NCI-H128 (cell line): ENCODE measurements around the gene HOXB4.

ENCODE experiments used
- DNase-seq: peaks from one replicate; lab custom pipeline; 2025; ENCODE audit not compliant: unreplicated experiment; lab: John Stamatoyannopoulos, UW

Gene HOXB4

GRCh38 chr17:48575066-48575582, 3.0 kb downstream of the HOXB4 start:
- DNase-seq, result no peak

GRCh38 chr17:48574505-48575065, 3.6 kb downstream of the HOXB4 start:
- no peak for DNase-seq

GRCh38 chr17:48571826-48572417, 6.2 kb downstream of the HOXB4 start:
- no peak for DNase-seq

DNA sequence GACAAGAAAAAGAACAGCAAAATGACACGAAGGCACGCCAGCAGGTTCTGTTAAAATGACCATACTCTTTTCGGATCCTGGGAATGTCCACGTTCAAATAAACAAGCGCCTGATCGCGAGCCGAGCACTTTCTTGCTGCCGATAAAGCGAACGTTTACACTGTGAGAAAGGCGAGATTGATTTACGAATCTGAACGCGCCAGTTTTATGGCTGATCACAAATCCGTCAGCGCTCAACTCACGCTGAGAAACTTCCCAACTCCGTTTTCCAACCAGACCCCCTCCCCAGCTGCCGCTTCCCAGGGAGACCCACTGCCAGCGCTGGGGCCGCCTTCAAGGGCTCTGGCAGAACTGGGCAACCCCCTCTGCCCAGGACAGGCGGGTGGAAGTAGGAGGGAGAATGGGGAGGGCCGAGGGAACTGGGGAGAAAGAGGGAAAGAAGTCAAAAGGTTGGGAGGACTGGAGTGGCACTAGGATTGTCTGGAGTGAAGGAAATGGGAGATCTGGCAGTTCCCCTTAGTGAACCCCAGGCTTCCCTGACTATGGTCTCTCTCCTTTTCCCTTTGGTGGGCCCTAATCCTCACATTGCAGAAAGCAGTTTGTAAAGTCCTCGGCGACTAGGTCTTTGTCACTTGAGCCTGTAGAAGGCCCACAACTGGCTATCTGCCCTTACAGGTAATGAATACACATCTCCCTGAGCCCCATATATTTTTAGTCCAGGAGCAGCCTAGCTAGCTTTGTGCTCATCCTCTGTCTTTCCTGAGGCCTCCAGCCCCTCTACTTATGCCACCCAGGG, 6.9 kb downstream of the HOXB4 start:
- DNase-seq, result no peak

GRCh38 chr17:48570325-48571023, 7.7 kb downstream of the HOXB4 start:
- no peak for DNase-seq

DNA sequence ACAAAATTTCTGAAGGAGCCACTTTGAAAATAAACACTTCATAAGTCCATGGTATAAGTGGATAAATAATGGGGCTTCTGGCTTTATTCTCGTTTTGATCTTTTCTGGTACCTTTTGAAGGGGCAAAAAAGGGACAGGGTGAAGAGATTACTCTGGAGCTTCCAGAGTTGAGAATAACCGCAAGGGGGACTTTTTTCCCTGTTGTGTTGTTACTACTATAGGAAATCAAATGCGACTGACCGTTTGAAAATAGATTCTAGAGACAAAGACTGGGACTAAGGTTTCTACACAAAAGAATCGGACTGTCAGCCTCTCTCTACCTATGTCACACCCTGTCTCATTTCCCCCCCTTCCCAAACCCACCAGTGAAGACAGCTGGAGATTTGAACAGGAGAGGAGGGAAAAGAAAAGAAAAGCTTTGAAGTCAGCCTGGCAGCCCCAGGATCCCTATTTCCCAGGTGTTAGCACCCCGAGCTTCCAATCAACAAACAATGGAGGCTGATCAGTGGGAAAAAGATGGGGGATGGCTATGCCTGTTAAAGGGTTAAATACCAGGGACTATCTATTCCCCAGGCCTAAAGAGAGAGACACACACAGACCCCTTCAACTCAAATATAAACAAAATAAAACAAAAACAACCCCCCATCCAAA, 8.4 kb downstream of the HOXB4 start:
- no peak for DNase-seq

GRCh38 chr17:48569240-48569582, 8.9 kb downstream of the HOXB4 start:
- DNase-seq, result no peak

- no peak for DNase-seq
These were observed 9.5 kb downstream of the HOXB4 start for GRCh38 chr17:48568499-48569239.

DNA sequence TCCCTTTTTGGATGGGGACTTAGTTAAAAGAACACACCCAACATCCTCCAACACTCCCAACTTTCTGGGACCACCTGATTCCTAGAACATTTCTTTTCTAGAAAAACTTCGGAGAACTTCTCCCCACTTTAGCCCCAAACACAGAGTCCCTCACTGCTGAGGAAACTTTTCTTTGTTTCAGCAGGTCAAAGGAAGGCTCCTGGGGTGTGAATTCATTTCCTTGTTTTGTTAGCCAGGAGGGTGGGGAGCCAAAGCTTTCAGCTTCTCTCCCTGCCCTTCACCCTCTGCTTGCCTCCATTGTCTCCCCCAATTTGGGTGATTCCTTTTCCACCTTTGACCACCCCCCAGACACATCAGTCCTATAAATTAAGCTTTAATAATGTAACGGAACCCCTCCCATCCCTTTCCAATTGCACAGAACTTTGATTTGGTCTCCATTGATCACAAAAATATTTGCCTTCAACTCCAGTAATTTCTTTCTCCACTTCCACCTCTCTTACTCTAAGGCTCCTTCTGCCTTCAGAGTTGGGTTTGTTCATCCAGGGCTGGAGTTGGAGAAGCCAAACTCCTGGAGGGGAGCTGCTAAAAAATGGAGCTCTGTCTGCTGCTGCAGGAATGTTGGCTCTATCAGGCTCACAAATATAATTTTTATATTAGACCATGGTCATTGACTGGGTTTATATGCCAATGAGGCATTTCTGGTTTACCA, 10.3 kb downstream of the HOXB4 start:
- DNase-seq, result no peak

GRCh38 chr17:48567209-48567608, 10.9 kb downstream of the HOXB4 start:
- DNase-seq, result no peak

DNA sequence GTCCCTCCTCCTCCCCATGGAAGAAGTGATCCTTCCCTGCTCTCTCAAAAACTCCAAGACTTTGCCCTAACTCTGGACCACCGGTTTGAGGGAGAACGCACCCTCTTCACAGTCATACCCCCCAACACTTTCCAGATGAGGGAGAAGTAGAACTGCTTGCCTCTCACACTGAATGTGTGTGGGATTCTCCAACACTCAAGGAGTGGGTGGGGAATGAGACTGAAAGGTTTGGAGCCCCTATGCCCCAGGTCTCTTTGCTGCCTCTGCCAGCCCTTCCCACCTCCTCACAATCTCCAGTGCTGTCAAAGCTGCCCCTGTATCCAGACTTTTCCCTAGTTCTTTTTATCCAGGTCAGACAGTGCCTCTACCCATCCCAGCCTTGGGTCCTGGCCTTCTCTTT, 11.4 kb downstream of the HOXB4 start:
- DNase-seq, result no peak

- DNase-seq, result no peak
These were observed 12.0 kb downstream of the HOXB4 start for GRCh38 chr17:48565925-48566710.

- no peak for DNase-seq
These were observed 13.1 kb downstream of the HOXB4 start for GRCh38 chr17:48565022-48565554.

- no peak for DNase-seq
These were observed 13.7 kb downstream of the HOXB4 start for GRCh38 chr17:48564188-48565021.

GRCh38 chr17:48563867-48564187, 14.3 kb downstream of the HOXB4 start:
- no peak for DNase-seq

- no peak for DNase-seq
These were observed 14.7 kb downstream of the HOXB4 start for GRCh38 chr17:48563385-48563838.

DNA sequence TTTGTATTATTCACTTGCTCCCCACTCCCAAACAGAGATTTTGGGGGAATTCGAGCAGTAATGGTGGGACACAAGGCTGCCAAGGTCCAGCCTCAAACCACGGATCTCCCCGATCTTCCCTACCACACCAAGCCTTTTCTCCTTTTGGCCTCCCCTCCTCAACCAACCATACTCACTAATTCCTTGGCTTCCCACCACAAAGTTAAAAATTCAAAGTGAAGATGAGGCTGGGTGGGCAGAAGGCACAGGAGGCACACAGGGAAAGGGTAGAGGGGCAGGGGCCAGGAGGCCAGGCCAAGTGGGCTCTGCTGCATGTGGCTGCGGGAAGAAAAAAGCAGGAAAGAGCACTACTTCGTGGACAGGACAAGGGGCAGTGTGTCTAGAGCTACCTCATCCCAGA, 15.2 kb downstream of the HOXB4 start:
- no peak for DNase-seq
